ENCODE results near the gene PIEZO2.
"Not testable (repeated sequence)": the region's sequence is repeated elsewhere in the genome, so short reads cannot be mapped to it uniquely, and the experiment has no call there.

GRCh38 chr18:11181629-11182028, 32.3 kb upstream of the PIEZO2 start:
- TF ChIP-seq CTCF (IDR thresholded peaks at IDR 0.05); EZH2 (IDR thresholded peaks at IDR 0.05; ENCODE audit: borderline replicate concordance, insufficient read depth, low read depth, low read length, poor library complexity, severe bottlenecking): not testable (repeated sequence)

Measured in B cell (primary cell).